Measurements from ENCODE around the gene KRT72.

Gene KRT72

DNA sequence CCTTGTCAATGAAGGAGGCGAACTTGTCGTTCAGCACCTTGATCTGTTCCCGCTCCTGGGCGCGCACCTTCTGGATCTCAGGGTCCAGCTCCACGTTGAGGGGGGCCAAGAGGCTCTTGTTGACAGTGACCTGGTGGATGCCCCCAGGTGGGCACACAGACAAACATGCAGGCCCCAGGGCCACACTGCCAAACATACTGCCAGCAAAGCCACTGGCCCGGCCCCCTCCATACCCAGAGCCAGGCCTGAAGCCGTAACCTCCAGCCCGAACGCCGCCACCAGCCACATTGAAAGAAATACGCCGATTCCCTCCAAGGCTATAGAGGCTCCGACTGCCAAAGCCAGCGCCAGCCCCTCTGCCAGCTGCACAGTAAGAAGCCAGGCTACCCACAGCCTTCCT is 28.0 kb downstream of the KRT72 start:
- Mint-ChIP-seq H3K27me3 (ENCODE audit: low read depth, poor library complexity) (peaks cover 11% of the 10 kb centered on the region), H3K4me3 (no peak overlapping the region), H3K4me1 (peaks cover 16% of the 10 kb centered on the region), H3K27ac (no peak overlapping the region), H3K9me3 (no peaks in the 10 kb centered on the region), H3K36me3 (ENCODE audit: low read depth) (no peaks in the 10 kb centered on the region)
- TF ChIP-seq, protein P1, sequence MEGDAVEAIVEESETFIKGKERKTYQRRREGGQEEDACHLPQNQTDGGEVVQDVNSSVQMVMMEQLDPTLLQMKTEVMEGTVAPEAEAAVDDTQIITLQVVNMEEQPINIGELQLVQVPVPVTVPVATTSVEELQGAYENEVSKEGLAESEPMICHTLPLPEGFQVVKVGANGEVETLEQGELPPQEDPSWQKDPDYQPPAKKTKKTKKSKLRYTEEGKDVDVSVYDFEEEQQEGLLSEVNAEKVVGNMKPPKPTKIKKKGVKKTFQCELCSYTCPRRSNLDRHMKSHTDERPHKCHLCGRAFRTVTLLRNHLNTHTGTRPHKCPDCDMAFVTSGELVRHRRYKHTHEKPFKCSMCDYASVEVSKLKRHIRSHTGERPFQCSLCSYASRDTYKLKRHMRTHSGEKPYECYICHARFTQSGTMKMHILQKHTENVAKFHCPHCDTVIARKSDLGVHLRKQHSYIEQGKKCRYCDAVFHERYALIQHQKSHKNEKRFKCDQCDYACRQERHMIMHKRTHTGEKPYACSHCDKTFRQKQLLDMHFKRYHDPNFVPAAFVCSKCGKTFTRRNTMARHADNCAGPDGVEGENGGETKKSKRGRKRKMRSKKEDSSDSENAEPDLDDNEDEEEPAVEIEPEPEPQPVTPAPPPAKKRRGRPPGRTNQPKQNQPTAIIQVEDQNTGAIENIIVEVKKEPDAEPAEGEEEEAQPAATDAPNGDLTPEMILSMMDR (IDR thresholded peaks at IDR 0.05) = no peak
- no peak for DNase-seq

DNA sequence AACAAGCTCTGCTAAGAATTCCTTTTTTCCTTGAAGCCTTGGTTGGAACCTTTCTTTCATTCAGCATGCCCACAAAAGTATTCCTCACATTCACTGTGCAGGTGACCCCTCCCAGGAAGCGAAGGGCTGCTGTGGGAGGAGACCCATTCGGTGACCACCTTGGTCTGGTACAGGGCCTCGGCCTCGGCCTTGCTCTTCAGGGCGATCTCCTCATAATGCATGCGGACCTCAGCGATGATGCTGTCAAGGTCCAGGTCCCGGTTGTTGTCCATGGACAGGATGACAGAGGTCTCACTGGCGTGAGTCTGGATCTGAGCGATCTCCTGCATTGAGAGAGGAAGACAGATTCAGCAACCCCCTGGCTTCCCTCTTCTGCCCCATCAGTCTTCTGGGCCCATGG is 30.8 kb downstream of the KRT72 start:
- no peak for DNase-seq
- no peak overlapping the region for H3K27ac Mint-ChIP-seq
- no peaks in the 10 kb centered on the region for H3K36me3 Mint-ChIP-seq (ENCODE audit: low read depth)
- TF ChIP-seq, protein P1 (IDR thresholded peaks at IDR 0.05) = no peak
- no peaks in the 10 kb centered on the region for H3K9me3 Mint-ChIP-seq
- peaks cover 29% of the 10 kb centered on the region for H3K4me1 Mint-ChIP-seq
- peaks cover 4% of the 10 kb centered on the region for H3K27me3 Mint-ChIP-seq (ENCODE audit: low read depth, poor library complexity)
- no peak overlapping the region for H3K4me3 Mint-ChIP-seq

DNA sequence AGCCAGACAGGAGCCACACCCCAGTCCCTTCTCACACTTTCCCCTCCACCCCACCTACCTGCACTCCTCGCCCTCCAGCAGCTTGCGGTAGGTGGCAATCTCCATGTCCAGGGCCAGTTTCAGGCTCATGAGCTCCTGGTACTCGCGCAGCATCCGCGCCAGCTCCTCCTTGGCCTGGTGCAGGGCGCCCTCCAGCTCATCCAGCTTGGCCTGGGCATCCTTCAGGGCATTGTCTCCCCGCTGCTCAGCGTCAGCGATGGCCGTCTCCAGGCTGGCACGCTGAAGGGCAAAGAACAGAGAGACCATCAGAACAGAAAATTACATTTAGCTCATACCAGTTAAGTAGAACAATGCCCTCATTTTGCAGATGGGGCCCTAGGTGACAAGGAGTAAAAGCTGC is 33.2 kb downstream of the KRT72 start:
- no peaks in the 10 kb centered on the region for H3K9me3 Mint-ChIP-seq
- TF ChIP-seq, protein P1 (IDR thresholded peaks at IDR 0.05) = no peak
- DNase-seq = no peak
- no peak overlapping the region for H3K4me3 Mint-ChIP-seq
- no peaks in the 10 kb centered on the region for H3K36me3 Mint-ChIP-seq (ENCODE audit: low read depth)
- peaks cover 29% of the 10 kb centered on the region for H3K4me1 Mint-ChIP-seq
- H3K27ac Mint-ChIP-seq = no peak overlapping the region
- H3K27me3 Mint-ChIP-seq (ENCODE audit: low read depth, poor library complexity) = no peaks in the 10 kb centered on the region

GRCh38 chr12:52566847-52567291 is 34.4 kb downstream of the KRT72 start:
- peaks cover 29% of the 10 kb centered on the region for H3K4me1 Mint-ChIP-seq
- TF ChIP-seq, protein P1 (IDR thresholded peaks at IDR 0.05) = no peak
- H3K27ac Mint-ChIP-seq = no peak overlapping the region
- no peaks in the 10 kb centered on the region for H3K36me3 Mint-ChIP-seq (ENCODE audit: low read depth)
- H3K9me3 Mint-ChIP-seq = no peaks in the 10 kb centered on the region
- no peaks in the 10 kb centered on the region for H3K27me3 Mint-ChIP-seq (ENCODE audit: low read depth, poor library complexity)
- DNase-seq = no peak
- no peak overlapping the region for H3K4me3 Mint-ChIP-seq

GRCh38 chr12:52564582-52564981 is 36.7 kb downstream of the KRT72 start:
- DNase-seq = no peak
- H3K4me3 Mint-ChIP-seq = no peak overlapping the region
- peaks cover 4% of the 10 kb centered on the region for H3K27me3 Mint-ChIP-seq (ENCODE audit: low read depth, poor library complexity)
- H3K9me3 Mint-ChIP-seq = no peaks in the 10 kb centered on the region
- no peak overlapping the region for H3K27ac Mint-ChIP-seq
- TF ChIP-seq, protein P1 (IDR thresholded peaks at IDR 0.05) = no peak
- H3K4me1 Mint-ChIP-seq = peaks cover 23% of the 10 kb centered on the region
- H3K36me3 Mint-ChIP-seq (ENCODE audit: low read depth) = no peaks in the 10 kb centered on the region

GRCh38 chr12:52561880-52562449 is 39.3 kb downstream of the KRT72 start:
- Mint-ChIP-seq H3K36me3 (ENCODE audit: low read depth) (no peaks in the 10 kb centered on the region), H3K9me3 (no peaks in the 10 kb centered on the region), H3K27me3 (ENCODE audit: low read depth, poor library complexity) (peaks cover 9% of the 10 kb centered on the region), H3K4me3 (no peak overlapping the region), H3K4me1 (peaks cover 18% of the 10 kb centered on the region), H3K27ac (no peak overlapping the region)
- TF ChIP-seq, protein P1 (IDR thresholded peaks at IDR 0.05) = no peak
- no peak for DNase-seq

Data from nephron progenitor cell (in vitro differentiated cells).